Measurements from ENCODE around the gene GNPTAB. TPM values are rescaled to one million over a fixed set of nuclear protein-coding genes. Genes with fewer than 3 reads are reported as not detected.

GNPTAB gene
- total and polyA plus RNA-seq, 2 of the 13 experiments (the other 11 are each of a cell fraction or from before 2014, with no cell fraction given), result 13.6 to 19.4 TPM

DNA sequence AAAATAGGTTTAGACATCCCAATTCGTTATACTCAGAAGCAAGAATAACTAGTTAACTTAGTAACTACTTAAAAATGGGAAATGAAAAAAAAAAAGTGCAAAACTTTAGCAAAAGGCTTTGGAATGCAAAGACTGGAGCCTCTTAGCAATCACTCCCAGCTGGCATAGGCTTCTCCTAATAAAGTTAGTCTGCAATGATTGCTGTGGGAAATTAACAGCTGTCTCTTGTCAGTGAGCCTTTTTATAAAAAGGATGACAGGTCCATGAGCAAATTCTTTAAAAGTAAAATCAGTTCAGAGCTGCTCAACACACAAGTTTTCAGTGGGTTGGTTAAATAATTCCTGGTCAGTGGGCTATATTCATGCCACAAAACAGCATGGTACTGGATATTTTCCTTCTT, 84.1 kb downstream of the GNPTAB start (continued):
- TF ChIP-seq BCL6 (CRISPR knock-in tag; IDR thresholded peaks at IDR 0.05), result no peak

DNA sequence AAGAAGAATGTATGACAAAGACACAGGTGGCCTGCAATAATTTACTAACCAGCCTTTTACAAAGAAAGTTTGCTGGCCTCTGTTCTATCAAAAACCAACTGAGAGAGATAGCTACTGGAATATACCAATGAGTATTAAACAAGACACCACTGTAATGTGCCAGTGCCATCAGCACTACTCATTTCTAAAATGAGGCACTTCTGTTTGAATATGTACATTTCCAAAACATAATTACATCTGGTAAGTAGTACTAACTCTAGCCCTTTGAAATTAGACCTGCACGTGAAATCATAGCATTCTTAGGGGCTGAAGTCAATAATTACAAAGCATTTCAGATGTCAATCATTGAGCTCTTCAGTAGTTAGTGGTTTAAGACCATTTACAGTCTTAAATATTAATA, 84.6 kb downstream of the GNPTAB start:
- Histone ChIP-seq H3K4me1 (ENCODE audit: insufficient read depth, low read length) (peaks cover 5% of the 10 kb centered on the region; the same call in 1 of the 2 replicates), H3K9me3 (ENCODE audit: low read length) (no peaks in the 10 kb centered on the region), H2AFZ (ENCODE audit: low read length) (no peak overlapping the region), H3K27ac (ENCODE audit: extremely low read length, insufficient read depth, low read length) (no peak overlapping the region), H3K4me3 (replicated peaks in 1 of 3; ENCODE audit: insufficient read depth in 1 of 3, low read depth in 2 of 3, low read length in 3 of 3) (no peak overlapping the region), H3K27me3 (ENCODE audit: control insufficient read depth in 1 of 2, insufficient read depth in 2 of 2, low read length in 2 of 2) (no peaks in the 10 kb centered on the region), H3K4me2 (ENCODE audit: low read depth, low read length) (no peak overlapping the region), H3K79me2 (ENCODE audit: insufficient read depth, low read length) (no peaks in the 10 kb centered on the region), H4K20me1 (ENCODE audit: insufficient read depth, low read length) (no peaks in the 10 kb centered on the region), H3K36me3 (replicated peaks in 1 of 2; ENCODE audit: control insufficient read depth in 1 of 2, insufficient read depth in 2 of 2, low read length in 2 of 2) (peaks cover 15 to 44% of the 10 kb centered on the region in 2 experiments), H3K9ac (ENCODE audit: insufficient read depth, low read depth, low read length) (no peak overlapping the region)
- in situ Hi-C loops (cut with HindIII; ENCODE audit: extremely low pct_ligation_motif_present, low pct_unique_long_range_greater_than_20kb) (no loop called here), intact Hi-C loops (cut with micrococcal nuclease; ENCODE audit: unreplicated experiment) (no loop called here)
- FAIRE-seq, result no peak
- ChIA-PET CTCF (ENCODE audit: low intra/inter-chr PET ratio, low total read pairs) (no interaction called here), POLR2A (interaction anchor here (0.9 kb wide), 1 partner anchor 130 kb away, joined by 3 read pairs; no protein-coding TSS in a partner anchor)
- TF ChIP-seq ZFX (CRISPR knock-in tag; IDR thresholded peaks at IDR 0.05; ENCODE audit: low read depth), result no peak
- no peak for TF ChIP-seq ZNF598 (CRISPR knock-in tag; IDR thresholded peaks at IDR 0.05; ENCODE audit: borderline replicate concordance)
- TF ChIP-seq ZNF703 (CRISPR knock-in tag; IDR thresholded peaks at IDR 0.05; ENCODE audit: borderline replicate concordance), result no peak
- no peak for TF ChIP-seq ZNF232 (CRISPR knock-in tag; IDR thresholded peaks at IDR 0.05; ENCODE audit: borderline replicate concordance)
- 93% methylated on average over 1 of the region's 1 CpG for WGBS (ENCODE audit: low lambda C conversion rate)
- no peak for ATAC-seq
- DNase-seq (ENCODE audit: low spot score), result no peak
- BruUV-seq (replicated peaks), result no TSS peak

DNA sequence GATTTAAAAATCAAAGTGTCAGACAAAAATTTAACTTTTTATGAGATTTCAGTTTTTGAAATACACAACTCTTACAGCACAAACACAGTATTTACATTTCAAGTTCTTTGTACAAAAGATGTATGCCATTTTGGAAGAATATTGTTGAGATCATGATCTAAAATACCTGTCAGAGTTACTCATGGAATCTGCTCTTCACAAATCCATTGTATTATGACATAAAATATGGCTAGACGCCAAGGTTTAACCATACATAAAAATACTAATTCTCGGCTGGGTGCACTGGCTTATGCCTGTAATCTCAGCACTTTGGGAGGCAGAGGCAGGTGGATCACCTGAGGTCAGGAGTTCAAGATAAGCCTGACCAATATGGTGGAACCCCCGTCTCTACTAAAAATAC, 85.3 kb downstream of the GNPTAB start:
- no peak overlapping the region for H3K4me2 ChIP-seq (ENCODE audit: low read depth, low read length)
- peaks cover 15 to 49% of the 10 kb centered on the region in 2 experiments for H3K36me3 ChIP-seq (replicated peaks in 1 of 2; ENCODE audit: control insufficient read depth in 1 of 2, insufficient read depth in 2 of 2, low read length in 2 of 2)
- no peak for DNase-seq (ENCODE audit: low spot score)
- H3K9me3 ChIP-seq (ENCODE audit: low read length), result no peaks in the 10 kb centered on the region
- no peak overlapping the region for H3K4me3 ChIP-seq (replicated peaks in 1 of 3; ENCODE audit: insufficient read depth in 1 of 3, low read depth in 2 of 3, low read length in 3 of 3)
- H3K9ac ChIP-seq (ENCODE audit: insufficient read depth, low read depth, low read length), result no peak overlapping the region
- no peaks in the 10 kb centered on the region for H4K20me1 ChIP-seq (ENCODE audit: insufficient read depth, low read length)
- no peak overlapping the region for H2AFZ ChIP-seq (ENCODE audit: low read length)
- H3K4me1 ChIP-seq (ENCODE audit: insufficient read depth, low read length), result peaks cover 5% of the 10 kb centered on the region; the same call in 1 of the 2 replicates
- intact Hi-C loops (cut with micrococcal nuclease; ENCODE audit: unreplicated experiment) (no loop called here), in situ Hi-C loops (cut with HindIII; ENCODE audit: extremely low pct_ligation_motif_present, low pct_unique_long_range_greater_than_20kb) (no loop called here)
- no peak for ATAC-seq
- FAIRE-seq, result no peak
- H3K79me2 ChIP-seq (ENCODE audit: insufficient read depth, low read length), result no peaks in the 10 kb centered on the region
- 100% methylated on average over 3 of the region's 3 CpGs for WGBS (ENCODE audit: low lambda C conversion rate)
- ChIA-PET CTCF (ENCODE audit: low intra/inter-chr PET ratio, low total read pairs) (no interaction called here), POLR2A (no interaction called here)
- no peaks in the 10 kb centered on the region for H3K27me3 ChIP-seq (ENCODE audit: control insufficient read depth in 1 of 2, insufficient read depth in 2 of 2, low read length in 2 of 2)
- no peak overlapping the region for H3K27ac ChIP-seq (ENCODE audit: extremely low read length, insufficient read depth, low read length)
- BruUV-seq (replicated peaks), result no TSS peak
- no peak for TF ChIP-seq RXRB (CRISPR knock-in tag; IDR thresholded peaks at IDR 0.05; ENCODE audit: borderline replicate concordance)
- no peak for TF ChIP-seq CEBPG (CRISPR knock-in tag; IDR thresholded peaks at IDR 0.05)
- no peak for TF ChIP-seq MXI1 (IDR thresholded peaks at IDR 0.05; ENCODE audit: borderline replicate concordance, low read depth, low read length)
- TF ChIP-seq ZNF737 (CRISPR knock-in tag; IDR thresholded peaks at IDR 0.05; ENCODE audit: borderline replicate concordance), result no peak
- no peak for TF ChIP-seq KMT2B (CRISPR knock-in tag; IDR thresholded peaks at IDR 0.05)
- TF ChIP-seq ZNF260 (CRISPR knock-in tag; IDR thresholded peaks at IDR 0.05; ENCODE audit: borderline replicate concordance, low read depth), result no peak
- no peak for TF ChIP-seq PRMT3 (CRISPR knock-in tag; IDR thresholded peaks at IDR 0.05; ENCODE audit: borderline replicate concordance, low read depth)
- no peak for TF ChIP-seq NR2F2 (IDR thresholded peaks at IDR 0.05; ENCODE audit: borderline replicate concordance, low read depth)
- no peak for TF ChIP-seq PAX8 (CRISPR knock-in tag; IDR thresholded peaks at IDR 0.05; ENCODE audit: borderline replicate concordance)
- no peak for TF ChIP-seq NRL (CRISPR knock-in tag; IDR thresholded peaks at IDR 0.05; ENCODE audit: borderline replicate concordance)
- no peak for TF ChIP-seq AGO1 (IDR thresholded peaks at IDR 0.05; ENCODE audit: low read depth, low read length, poor library complexity, severe bottlenecking)
- TF ChIP-seq ATF7 (IDR thresholded peaks at IDR 0.05), result no peak
- TF ChIP-seq ATF7 (CRISPR knock-in tag; IDR thresholded peaks at IDR 0.05), result no peak
- TF ChIP-seq SAFB2 (CRISPR knock-in tag; IDR thresholded peaks at IDR 0.05; ENCODE audit: borderline replicate concordance, low read depth), result no peak
- no peak for TF ChIP-seq ZNF614 (CRISPR knock-in tag; IDR thresholded peaks at IDR 0.05; ENCODE audit: borderline replicate concordance)
- no peak for TF ChIP-seq KDM5A (IDR thresholded peaks at IDR 0.05; ENCODE audit: borderline replicate concordance, low read length)
